GM23338 (cell line): Measurements from ENCODE around the gene IFT43. TPM values are rescaled to one million over a fixed set of nuclear protein-coding genes. Genes with fewer than 3 reads are reported as not detected.

Experiments
- ATAC-seq: fragments of 200-7000 bp; cut with Tn5 transposase; 3 replicates; pipeline ENCODE4 v1.9.1; 2020
- DNase-seq: peaks from one replicate; pipeline ENCODE4 v3.0.0-alpha.2; 2015; ENCODE audit warnings: low spot score
- H2AFZ ChIP-seq: fragments of 200-600 bp; sonication (generic); 2 replicates; pipeline ENCODE4 v1.8.0; 2016; ENCODE audit warnings: antibody characterized with exemption, mild to moderate bottlenecking, moderate library complexity
- H3F3A ChIP-seq: fragments of 200-600 bp; sonication (generic); replicated peaks from 2 replicates; pipeline ENCODE4 v1.8.0; 2017; ENCODE audit warnings: antibody characterized with exemption, mixed run types, low read depth
- H3K27ac ChIP-seq: fragments of 200-600 bp; sonication (generic); 2 replicates; pipeline ENCODE4 v1.6.1; 2016; ENCODE audit warnings: low read depth
- H3K27me3 ChIP-seq: fragments of 200-600 bp; sonication (generic); 2 replicates; pipeline ENCODE4 v1.8.0; 2016; ENCODE audit warnings: mild to moderate bottlenecking, mixed run types, moderate library complexity; ENCODE audit not compliant: insufficient read depth
- H3K36me3 ChIP-seq: fragments of 200-600 bp; sonication (generic); 2 replicates; pipeline ENCODE4 v1.8.0; 2016; ENCODE audit warnings: mild to moderate bottlenecking; ENCODE audit not compliant: insufficient read depth
- H3K4me1 ChIP-seq: fragments of 200-600 bp; sonication (generic); 2 replicates; pipeline ENCODE4 v1.8.0; 2016; ENCODE audit warnings: mild to moderate bottlenecking, moderate library complexity; ENCODE audit not compliant: insufficient read depth
- H3K4me2 ChIP-seq: fragments of 200-600 bp; sonication (generic); 2 replicates; pipeline ENCODE4 v1.7.1; 2017; ENCODE audit warnings: mixed run types
- H3K4me3 ChIP-seq: fragments of 200-600 bp; sonication (generic); 2 replicates; pipeline ENCODE4 v1.6.1; 2016; ENCODE audit warnings: mixed run types
- H3K79me2 ChIP-seq: fragments of 200-600 bp; sonication (generic); replicated peaks from 2 replicates; pipeline ENCODE4 v1.8.0; 2017; ENCODE audit warnings: mild to moderate bottlenecking; ENCODE audit not compliant: insufficient read depth
- H3K9me2 ChIP-seq: fragments of 200-600 bp; sonication (generic); 2 replicates; pipeline ENCODE4 v1.8.0; 2017; ENCODE audit not compliant: insufficient read depth
- H4K20me1 ChIP-seq: fragments of 200-600 bp; sonication (generic); replicated peaks from 2 replicates; pipeline ENCODE4 v1.8.0; 2017; ENCODE audit warnings: mild to moderate bottlenecking; ENCODE audit not compliant: insufficient read depth
- H3K27ac Mint-ChIP-seq: 2 replicates; pipeline ENCODE4 v1.8.0; 2020; ENCODE audit warnings: inconsistent platforms, mild to moderate bottlenecking, moderate library complexity, mixed read lengths
- H3K27me3 Mint-ChIP-seq: 3 replicates; pipeline ENCODE4 v1.8.0; 2022; ENCODE audit warnings: low read depth, mild to moderate bottlenecking, moderate library complexity, mixed read lengths, inconsistent platforms; ENCODE audit not compliant: insufficient read depth, poor library complexity
- H3K36me3 Mint-ChIP-seq: 3 replicates; pipeline ENCODE4 v1.8.0; 2021; ENCODE audit warnings: low read depth, mild to moderate bottlenecking, inconsistent platforms, moderate library complexity, mixed read lengths
- H3K4me1 Mint-ChIP-seq: 3 replicates; pipeline ENCODE4 v1.8.0; 2020; ENCODE audit warnings: mild to moderate bottlenecking, inconsistent platforms, mixed read lengths
- H3K4me3 Mint-ChIP-seq: 3 replicates; pipeline ENCODE4 v1.8.0; 2021; ENCODE audit warnings: moderate library complexity, mild to moderate bottlenecking, inconsistent platforms, mixed read lengths
- H3K9me3 Mint-ChIP-seq: 3 replicates; pipeline ENCODE4 v1.8.0; 2020; ENCODE audit warnings: moderate library complexity, mild to moderate bottlenecking, inconsistent platforms, mixed read lengths
- CREB1 ChIP-seq: fragments of 250-450 bp; sonication (Bioruptor Pico); IDR thresholded peaks from 2 replicates; pipeline ENCODE4 v1.5.0; 2020; ENCODE audit warnings: low read depth, mild to moderate bottlenecking, moderate library complexity
- CTCF ChIP-seq, 2 experiments: fragments of 200-600 bp in 1 of 2; sonication (generic) in 1 of 2; conservative IDR thresholded peaks; 2 replicates each; pipeline versions ENCODE4 v1.5.1 to v1.6.1; 2016 to 2017; ENCODE audit warnings: antibody characterized with exemption in 2 of 2, low read depth in 2 of 2, mild to moderate bottlenecking in 2 of 2, moderate library complexity in 1 of 2
- ETS1 ChIP-seq: IDR thresholded peaks from 2 replicates; pipeline ENCODE4 v1.6.1; 2016; ENCODE audit warnings: antibody characterized with exemption
- EZH2phosphoT487 ChIP-seq: fragments of 200-600 bp; sonication (generic); IDR thresholded peaks from one replicate; pipeline ENCODE4 v1.8.1; 2018; ENCODE audit warnings: antibody characterized with exemption; ENCODE audit not compliant: unreplicated experiment
- NANOG ChIP-seq: IDR thresholded peaks from 2 replicates; pipeline ENCODE4 v1.6.1; 2016; ENCODE audit warnings: antibody characterized with exemption, borderline replicate concordance
- POLR2AphosphoS5 ChIP-seq: IDR thresholded peaks from 2 replicates; pipeline ENCODE4 v1.6.1; 2016; ENCODE audit warnings: antibody characterized with exemption, low read depth
- REST ChIP-seq: IDR thresholded peaks from one replicate; pipeline ENCODE4 v1.6.1; 2018; ENCODE audit warnings: antibody characterized with exemption; ENCODE audit not compliant: unreplicated experiment
- STAT1 ChIP-seq: IDR thresholded peaks from one replicate; pipeline ENCODE4 v1.6.1; 2016; ENCODE audit warnings: antibody characterized with exemption; ENCODE audit not compliant: unreplicated experiment
- ZNF114 ChIP-seq: fragments of 250-450 bp; sonication (Bioruptor Pico); IDR thresholded peaks from 2 replicates; pipeline ENCODE4 v1.5.0; 2020; ENCODE audit warnings: mild to moderate bottlenecking, moderate library complexity
- ZNF331 ChIP-seq: fragments of 250-450 bp; sonication (Bioruptor Pico); IDR thresholded peaks from 2 replicates; pipeline ENCODE4 v1.5.0; 2020; ENCODE audit warnings: low read depth, mild to moderate bottlenecking, moderate library complexity
- ZNF462 ChIP-seq: fragments of 250-450 bp; sonication (Bioruptor Pico); IDR thresholded peaks from 2 replicates; pipeline ENCODE4 v1.5.0; 2020; ENCODE audit warnings: mild to moderate bottlenecking, moderate library complexity
- polyA plus RNA-seq: library from polyadenylated mRNA; unstranded; fragments of >200 nt; fragmentation: Nextera tagmentation; extraction: Ambion mirVana; gene quantifications from 2 replicates; pipeline ENCODE4 v1.2.1, GENCODE V29; 2016
- total RNA-seq: library from RNA; depleted of rRNA; stranded (reverse); fragments of >200 nt; shearing (Covaris generic); gene quantifications from 2 replicates; pipeline ENCODE4 v1.2.3, GENCODE V29; 2014

Gene IFT43
- total and polyA plus RNA-seq, 2 experiments from 2014 or later = 21.5 to 43.1 TPM

- H3K4me1 Mint-ChIP-seq = no peaks in the 10 kb centered on the region
- H3F3A ChIP-seq = no peaks in the 10 kb centered on the region
- H4K20me1 ChIP-seq = peaks cover 5% of the 10 kb centered on the region; the same call in 1 of the 2 replicates
- H2AFZ ChIP-seq = no peak overlapping the region
- ATAC-seq (no peak), DNase-seq (no peak)
- H3K27me3 ChIP-seq = no peaks in the 10 kb centered on the region
- H3K36me3 ChIP-seq = no peaks in the 10 kb centered on the region
- H3K9me3 Mint-ChIP-seq = no peaks in the 10 kb centered on the region
- H3K27ac ChIP-seq = no peak overlapping the region
- no peaks in the 10 kb centered on the region for H3K9me2 ChIP-seq
- H3K4me3 ChIP-seq = no peak overlapping the region
- no peak overlapping the region for H3K4me2 ChIP-seq
- H3K4me3 Mint-ChIP-seq = no peak overlapping the region
- H3K36me3 Mint-ChIP-seq = peaks cover under 1% of the 10 kb centered on the region; the same call in 1 of the 3 replicates
- H3K4me1 ChIP-seq = no peaks in the 10 kb centered on the region
- peaks cover 2% of the 10 kb centered on the region for H3K27me3 Mint-ChIP-seq
- no peaks in the 10 kb centered on the region for H3K79me2 ChIP-seq
- TF ChIP-seq STAT1 = no peak
- TF ChIP-seq REST = no peak
- no peak for TF ChIP-seq ZNF114 (CRISPR knock-in tag)
- TF ChIP-seq CREB1 (CRISPR knock-in tag) = no peak
- no peak for TF ChIP-seq NANOG
- no peak for TF ChIP-seq ZNF462 (CRISPR knock-in tag)
- no peak for TF ChIP-seq POLR2AphosphoS5
- TF ChIP-seq EZH2phosphoT487 = no peak
- TF ChIP-seq ETS1 = no peak
- TF ChIP-seq CTCF (conservative IDR thresholded peaks at IDR 0.05; ENCODE audit: low read depth in 2 of 2) = no peak
- no peak for TF ChIP-seq ZNF331 (CRISPR knock-in tag)
- no peak overlapping the region for H3K27ac Mint-ChIP-seq
Measured at GRCh38 chr14:75946785-75947184, 38.8 kb upstream of the IFT43 start.
